ENCODE results near the gene SRSF8.
A peak's percentile ranks its signal among the peaks of the same experiment; 100 is the strongest.
"Not testable (repeated sequence)": the region's sequence is repeated elsewhere in the genome, so short reads cannot be mapped to it uniquely, and the experiment has no call there.

Gene SRSF8, protein sequence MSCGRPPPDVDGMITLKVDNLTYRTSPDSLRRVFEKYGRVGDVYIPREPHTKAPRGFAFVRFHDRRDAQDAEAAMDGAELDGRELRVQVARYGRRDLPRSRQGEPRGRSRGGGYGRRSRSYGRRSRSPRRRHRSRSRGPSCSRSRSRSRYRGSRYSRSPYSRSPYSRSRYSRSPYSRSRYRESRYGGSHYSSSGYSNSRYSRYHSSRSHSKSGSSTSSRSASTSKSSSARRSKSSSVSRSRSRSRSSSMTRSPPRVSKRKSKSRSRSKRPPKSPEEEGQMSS
- 81.6 to 149 (median 91.7) reads per million in 3 experiments for total RNA-seq

DNA sequence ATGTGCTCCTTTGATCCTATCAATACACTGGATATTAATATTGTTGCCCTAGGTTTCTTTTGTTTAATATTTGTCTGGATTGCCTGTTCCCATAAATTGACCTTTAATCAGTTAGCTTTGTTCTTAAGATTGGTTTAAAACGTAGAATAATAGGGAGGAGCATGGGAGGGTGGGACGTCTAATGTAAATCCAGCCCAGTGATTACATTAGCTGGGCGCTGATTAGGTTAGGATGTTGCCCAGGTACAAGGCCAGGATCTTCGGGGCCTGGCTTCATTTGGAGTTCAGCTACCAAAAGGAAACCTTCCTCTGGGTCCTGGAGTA, at the start of gene SRSF8:
Gene SRSF8, plus strand, starts transcription at position 204 of the 323 bp plus-strand sequence. CDS start 308 bp downstream, outside the sequence.
- DNase-seq = no peak

DNA sequence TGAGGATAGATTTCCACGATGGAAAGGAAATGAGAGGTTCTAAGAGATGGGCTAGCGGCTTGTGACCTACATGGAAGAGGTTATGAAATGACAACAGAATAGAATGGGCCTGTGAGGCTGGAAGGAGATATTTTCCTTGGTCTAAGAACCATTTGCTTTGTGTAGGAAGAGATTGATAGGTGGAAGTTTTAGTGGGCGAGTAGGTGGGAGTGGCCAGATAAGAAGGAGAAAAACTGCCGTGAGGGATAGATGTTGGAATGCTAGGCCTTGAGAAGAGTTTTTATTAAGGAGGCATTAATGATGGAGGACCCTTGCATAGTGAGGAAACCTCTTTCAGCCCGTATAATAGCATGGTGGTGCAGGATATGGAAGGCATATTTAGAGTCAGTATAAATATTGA, 45.3 kb upstream of the SRSF8 start:
- DNase-seq = not testable (repeated sequence)

DNA sequence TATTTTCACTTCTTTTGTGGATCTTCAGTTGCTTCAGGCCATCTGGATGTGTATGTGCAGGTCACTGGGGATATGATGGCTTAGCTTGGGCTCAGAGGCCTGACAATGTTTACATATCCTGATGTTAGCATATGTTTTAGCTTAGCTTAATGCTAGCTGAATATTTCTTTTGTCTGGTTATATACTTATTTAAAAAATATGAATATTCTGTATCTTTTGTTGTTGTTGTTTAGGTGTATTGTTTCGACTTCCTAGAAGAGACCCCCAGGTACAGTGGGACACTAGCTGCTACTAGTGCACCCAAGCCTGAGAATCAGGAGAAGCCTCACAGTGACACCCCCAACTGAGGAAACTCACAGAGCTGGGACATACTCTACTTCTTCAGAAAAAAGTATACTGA, 41.8 kb upstream of the SRSF8 start, which contains the start of gene KDM4E:
Gene KDM4E, plus strand, starts transcription at position 301 of the 400 bp plus-strand sequence. CDS start 300 bp downstream, outside the sequence.
- no peak for DNase-seq

DNA sequence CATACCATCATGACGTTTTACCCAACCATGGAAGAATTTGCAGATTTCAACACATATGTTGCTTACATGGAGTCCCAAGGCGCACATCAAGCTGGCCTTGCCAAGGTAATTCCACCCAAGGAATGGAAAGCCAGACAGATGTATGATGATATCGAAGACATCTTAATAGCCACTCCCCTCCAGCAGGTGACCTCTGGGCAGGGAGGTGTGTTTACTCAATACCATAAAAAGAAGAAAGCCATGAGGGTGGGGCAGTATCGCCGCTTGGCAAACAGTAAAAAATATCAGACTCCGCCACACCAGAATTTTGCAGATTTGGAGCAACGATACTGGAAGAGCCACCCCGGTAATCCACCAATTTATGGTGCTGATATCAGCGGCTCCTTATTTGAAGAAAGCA, 41.1 kb upstream of the SRSF8 start:
- DNase-seq = not testable (repeated sequence)

DNA sequence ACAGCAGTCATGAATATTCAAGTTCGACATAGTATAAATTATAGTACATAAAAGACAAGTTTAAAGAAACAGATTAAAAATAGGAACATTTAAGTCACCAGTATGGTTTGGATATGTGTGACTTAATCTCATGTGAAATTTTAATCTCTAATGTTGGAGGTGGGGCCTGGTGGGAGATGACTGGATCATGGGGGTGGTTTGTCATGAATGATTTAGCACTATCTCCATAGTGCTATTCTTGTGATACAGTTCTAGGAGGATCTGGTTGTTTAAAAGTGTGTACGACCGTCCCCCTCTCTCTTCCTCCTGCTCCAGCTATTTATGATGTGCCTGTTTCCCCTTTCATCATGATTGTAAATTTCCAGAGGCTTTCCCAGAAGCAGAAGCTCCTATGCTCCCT, 38.4 kb upstream of the SRSF8 start:
- DNase-seq = no peak

DNA sequence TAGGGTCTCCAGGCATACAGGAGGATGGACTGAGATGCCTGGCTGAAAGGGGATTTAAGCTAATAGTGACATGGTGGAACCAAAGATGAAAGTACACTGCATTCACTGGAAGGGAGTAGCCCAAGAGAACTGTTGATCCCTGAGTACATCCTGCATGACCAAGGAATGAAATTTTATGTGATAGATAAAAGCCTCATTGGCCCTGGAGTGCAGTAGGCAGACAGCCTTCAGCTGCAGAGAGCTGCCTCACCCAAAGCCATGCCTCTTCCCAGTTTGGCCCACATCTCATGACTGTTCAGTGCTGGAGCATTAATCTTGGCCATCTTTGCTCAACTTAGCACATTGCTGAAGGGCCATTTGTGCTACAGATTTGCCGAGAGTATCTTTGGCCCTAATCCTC, 33.7 kb upstream of the SRSF8 start:
- DNase-seq = no peak

DNA sequence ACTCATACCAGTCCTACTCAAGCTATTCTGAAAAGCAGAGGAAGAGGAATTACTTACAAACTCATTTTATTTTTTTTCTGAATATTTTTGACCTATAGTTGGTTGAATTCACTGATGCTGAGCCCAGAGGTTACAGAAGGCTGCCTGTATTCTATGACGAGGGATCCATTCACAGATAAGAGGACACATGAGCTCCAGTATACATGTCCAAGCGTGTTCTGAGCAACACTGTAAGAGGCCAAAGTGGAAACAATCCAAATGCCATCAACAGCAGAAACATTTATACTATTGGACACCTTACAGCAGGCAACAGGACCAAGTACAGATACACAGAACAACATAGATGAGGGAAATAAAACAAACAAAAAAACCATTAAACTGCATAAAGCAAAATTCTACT, 31.4 kb upstream of the SRSF8 start:
- DNase-seq = no peak

DNA sequence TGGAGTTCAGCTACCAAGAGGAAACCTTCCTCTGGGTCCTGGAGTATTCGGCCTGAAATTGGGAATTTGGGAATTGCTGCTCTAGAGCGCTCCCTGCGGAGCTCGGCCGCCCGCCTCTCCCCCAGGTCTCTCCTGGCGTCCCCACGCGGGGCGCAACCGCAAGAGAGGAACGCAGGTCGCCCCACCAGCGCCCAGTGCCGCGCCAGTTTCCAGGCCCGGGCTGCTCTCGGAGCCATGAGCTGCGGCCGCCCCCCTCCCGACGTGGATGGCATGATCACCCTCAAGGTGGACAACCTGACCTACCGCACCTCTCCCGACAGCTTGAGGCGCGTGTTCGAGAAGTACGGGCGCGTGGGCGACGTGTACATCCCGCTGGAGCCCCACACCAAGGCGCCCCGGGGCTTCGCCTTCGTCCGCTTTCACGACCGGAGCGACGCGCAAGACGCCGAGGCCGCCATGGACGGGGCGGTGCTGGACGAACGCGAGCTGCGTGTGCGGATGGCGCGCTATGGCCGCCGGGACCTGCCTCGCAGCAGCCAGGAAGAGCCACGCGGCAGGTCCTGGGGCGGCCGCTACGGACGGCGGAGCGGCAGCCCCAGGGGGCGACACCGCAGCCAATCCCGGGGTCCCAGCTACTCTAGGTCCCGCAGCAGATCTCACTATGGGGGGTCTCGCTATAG, 29.2 kb upstream of the SRSF8 start:
- DNase-seq = not testable (repeated sequence)

DNA sequence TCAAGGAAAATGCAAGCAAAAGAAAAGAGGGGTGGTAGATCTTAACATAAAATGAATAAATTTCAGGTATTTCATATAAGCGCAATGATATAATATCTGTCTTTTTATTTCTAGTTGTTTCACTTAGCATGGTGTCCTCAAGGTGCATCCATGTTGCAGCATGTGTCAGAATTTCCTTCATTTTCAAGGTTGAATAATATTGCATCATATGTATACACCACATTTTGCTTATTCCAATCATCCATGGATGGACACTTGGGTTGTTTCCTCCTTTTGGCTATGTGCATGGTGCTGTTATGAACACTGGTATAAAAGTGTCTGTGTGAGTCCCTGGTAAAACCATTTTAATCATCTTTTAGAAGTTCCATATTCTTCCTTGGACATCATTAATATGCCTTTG, 24.5 kb upstream of the SRSF8 start:
- DNase-seq = no peak

DNA sequence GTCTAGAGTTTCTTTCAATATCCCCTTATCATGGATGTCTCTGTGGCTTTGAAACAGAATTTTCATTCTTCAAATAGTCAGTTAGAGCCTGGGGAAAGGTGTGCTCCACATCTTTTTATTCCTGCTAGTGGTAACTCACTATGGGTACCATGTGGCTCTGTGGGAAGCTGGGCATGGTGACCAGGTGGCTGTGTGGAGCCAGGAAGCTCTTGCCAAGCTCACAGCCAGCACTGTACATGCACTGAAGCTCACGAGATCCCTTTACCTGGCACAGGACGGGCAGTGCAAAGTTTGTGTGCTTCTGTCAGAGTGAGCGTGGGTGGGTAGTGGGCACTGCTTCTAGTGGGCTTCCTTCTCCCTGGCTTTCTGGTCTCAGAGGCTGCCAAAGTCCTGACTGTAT, 23.8 kb upstream of the SRSF8 start:
- DNase-seq = no peak

DNA sequence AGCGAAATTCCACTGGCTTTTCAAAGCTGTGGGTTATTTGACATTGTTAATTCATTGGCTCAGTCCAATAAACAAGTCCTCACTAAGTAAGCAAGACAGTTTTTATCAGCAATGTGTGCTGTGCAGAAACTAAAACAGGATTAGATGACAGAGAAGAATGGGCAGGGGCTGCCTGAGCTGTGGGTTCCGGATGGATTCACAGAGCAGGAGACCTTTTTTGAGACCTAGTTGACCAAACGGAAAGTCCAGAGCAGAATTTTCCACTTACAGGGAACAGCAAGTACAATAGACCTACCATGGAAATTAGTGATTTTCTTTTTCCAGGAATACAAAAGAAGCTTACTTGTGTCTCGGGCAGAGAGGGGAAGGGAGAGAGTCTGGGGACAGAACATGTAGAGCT, 22.7 kb upstream of the SRSF8 start:
- DNase-seq = no peak

DNA sequence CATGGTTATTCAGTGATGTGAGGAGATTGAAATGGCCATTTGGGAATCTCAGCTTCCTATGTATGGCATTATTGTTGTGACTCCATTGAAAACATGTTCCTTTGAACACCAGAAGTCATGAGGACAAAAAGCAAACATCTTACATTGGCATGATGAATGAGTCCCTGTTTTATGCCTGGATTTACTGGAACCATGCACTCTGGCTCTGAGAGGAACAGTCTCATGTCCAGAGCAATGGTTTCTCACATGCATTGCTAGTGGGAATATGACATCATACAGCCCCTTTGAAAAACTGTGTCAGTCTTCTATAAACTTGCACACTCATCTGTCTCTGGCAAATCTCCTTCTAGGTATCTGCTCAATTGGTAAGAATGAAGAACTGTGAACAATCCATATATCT, 20.9 kb upstream of the SRSF8 start:
- DNase-seq = no peak

DNA sequence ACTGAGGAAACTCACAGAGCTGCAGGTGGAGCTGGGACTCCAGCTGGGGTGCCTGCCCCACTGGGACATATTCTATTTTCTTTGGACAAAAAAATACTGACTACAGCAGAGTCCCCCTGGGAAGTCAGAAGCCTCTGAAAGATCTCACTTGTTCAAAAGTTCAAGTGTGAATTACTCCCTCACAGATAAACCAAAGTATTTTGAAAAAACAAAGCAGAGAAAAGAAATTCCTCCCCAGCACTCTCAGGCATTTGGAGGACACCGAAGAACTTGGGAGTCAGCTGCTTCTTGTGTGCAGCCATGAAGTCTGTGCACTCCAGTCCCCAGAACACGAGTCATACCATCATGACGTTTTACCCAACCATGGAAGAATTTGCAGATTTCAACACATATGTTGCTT, 17.6 kb upstream of the SRSF8 start, which contains the start of gene KDM4F:
Gene KDM4F, plus strand, starts transcription at position 301 of the 400 bp plus-strand sequence.
- DNase-seq = not testable (repeated sequence)

DNA sequence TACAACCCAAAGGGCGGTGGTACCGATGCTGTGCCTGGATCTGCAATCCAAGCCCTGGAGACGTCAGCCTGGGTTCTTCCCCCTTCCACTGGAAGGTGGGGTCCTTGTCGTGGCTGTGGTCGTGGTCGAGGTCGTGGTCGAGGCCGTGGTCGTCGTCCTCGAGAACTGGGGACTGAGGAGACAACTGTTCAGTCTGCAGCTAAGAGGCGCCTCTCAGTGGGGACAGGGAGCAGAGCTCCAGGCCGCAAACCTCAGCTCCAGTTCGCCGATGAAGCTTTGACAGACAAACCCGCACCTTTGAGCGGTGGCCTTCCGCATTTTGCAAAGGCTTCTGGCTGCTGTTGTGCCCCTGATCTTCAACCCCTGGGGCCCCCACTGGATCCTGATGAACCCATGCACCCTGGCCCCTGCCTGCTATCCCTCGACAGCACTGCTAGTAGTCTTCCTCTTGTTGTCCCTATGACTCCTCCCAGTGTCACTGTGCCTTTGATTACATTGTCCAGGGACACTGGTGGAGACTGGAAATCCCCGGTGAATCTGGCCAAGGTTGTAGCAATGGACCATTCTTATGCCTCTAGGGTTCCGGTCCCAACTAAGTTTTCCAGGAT, 16.0 kb upstream of the SRSF8 start:
- DNase-seq = no peak

DNA sequence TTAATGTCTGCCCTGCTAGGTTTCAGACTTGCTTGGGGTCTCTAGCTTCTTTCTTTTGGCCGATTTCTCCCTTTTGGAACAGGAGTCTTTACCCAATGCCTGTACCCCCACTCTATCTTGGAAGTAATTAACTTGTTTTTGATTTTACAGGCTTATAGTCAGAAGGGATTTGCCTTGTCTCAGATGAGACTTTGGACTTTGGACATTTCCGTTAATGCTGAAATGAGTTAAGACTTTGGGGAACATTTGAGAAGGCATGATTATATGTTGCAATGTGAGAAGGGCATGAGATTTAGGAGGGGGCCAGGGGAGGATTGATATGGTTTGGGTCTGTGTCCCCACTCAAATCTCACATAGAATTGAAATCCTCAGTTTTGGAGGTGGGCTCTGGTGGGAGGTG, 12.4 kb upstream of the SRSF8 start:
- no peak for DNase-seq

DNA sequence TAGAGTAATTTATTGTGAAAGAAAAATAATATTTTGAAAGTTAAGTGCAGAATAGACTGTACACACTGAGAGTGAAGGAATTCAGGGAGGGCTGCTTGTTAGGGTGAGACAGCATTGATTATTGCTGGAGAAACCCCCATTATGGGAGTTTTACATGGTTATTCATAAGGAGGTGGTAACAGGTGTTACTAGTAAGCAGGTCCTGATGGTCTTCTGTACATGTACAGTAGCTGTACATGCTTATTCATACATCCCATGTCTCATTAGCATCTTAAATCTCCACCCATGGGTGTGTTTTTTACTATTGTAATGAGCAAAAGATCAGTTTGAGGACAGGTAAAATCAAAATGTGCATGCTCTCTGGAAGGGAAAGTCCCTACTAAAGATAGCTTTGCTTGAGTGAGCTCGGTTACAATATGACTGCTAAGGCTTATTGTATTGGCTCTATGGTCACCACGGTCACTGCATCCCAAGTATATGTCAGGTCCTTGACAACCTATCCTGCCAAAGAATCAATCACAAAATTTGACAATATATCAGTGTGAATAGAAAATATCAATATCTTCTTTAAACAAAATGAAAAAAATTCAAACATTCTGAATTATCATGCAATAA, 11.3 kb upstream of the SRSF8 start:
- no peak for DNase-seq

DNA sequence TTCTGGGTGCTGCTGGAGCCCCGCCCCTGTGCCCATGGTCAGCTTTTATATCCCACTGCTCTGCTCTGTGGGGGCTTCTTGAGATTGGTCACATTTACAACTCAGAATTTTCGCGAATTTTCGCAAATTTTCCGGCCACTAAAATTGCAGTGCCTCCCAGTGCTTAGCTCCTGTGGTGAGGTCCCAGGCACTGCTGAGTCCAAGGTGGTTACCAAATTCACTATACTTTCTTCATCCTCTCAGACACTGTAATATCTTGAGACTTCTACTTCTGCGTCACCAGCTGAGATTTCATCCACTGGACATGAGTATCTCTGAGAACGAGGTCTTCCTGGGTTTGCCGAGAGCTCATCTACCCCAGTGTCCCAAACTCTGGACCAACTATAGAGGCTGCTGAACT, 8.8 kb upstream of the SRSF8 start:
- DNase-seq = no peak

DNA sequence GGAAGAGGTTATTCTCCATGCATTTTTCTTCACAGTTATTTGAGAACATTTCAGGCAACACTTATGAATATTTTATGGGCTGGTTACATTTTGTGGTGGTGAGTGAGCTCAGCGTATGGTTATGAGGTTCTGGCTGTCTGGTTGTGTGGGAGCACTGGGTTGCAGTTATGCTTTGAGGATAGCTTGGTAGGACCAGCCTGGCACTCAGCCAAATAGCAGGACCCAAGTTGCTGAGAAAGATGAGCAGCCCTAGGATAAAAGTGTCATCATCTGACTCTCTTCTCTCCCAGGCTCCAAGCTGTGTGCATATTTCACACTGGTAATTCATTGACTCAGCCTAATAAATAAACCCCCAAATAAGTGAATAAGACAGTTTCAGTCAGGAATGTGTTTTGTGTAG, 8.1 kb upstream of the SRSF8 start:
- DNase-seq = no peak

DNA sequence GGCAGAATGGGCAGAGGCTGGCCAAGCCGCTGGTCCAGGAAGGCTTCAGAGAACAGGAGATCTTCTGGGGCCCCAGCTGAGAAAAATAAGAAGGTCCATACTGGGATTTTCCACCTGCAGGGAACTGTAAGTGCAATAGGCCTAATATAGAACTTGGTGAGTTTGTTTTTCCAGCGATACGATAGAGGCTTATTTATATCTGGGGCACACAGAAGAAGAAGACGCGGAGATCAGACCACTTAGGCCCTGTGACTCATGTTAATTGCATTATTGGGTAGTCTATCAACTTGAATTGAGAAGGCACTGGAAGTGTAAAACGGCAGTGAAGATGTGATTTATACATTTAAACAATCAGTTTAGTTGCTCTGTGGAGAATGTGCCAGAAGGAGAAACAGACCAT, 7.7 kb upstream of the SRSF8 start:
- DNase-seq = no peak

DNA sequence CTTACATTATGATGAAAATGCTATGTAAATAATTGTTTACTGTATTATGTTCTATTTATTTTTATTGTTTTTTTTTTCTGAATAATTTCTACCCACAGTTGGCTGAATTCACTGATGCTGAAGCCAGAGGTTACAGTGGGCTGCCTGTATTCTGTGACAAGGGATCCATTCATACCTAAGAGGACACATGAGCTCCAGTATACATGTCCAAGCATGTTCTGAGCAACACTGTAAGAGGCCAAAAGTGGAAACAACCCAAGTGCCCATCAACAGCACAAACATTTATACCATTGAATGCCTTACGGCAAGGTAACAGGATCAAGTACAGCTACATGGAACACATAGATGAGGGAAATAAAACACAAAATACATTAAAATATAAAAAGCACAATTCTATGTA, 1.4 kb upstream of the SRSF8 start:
- DNase-seq = no peak

DNA sequence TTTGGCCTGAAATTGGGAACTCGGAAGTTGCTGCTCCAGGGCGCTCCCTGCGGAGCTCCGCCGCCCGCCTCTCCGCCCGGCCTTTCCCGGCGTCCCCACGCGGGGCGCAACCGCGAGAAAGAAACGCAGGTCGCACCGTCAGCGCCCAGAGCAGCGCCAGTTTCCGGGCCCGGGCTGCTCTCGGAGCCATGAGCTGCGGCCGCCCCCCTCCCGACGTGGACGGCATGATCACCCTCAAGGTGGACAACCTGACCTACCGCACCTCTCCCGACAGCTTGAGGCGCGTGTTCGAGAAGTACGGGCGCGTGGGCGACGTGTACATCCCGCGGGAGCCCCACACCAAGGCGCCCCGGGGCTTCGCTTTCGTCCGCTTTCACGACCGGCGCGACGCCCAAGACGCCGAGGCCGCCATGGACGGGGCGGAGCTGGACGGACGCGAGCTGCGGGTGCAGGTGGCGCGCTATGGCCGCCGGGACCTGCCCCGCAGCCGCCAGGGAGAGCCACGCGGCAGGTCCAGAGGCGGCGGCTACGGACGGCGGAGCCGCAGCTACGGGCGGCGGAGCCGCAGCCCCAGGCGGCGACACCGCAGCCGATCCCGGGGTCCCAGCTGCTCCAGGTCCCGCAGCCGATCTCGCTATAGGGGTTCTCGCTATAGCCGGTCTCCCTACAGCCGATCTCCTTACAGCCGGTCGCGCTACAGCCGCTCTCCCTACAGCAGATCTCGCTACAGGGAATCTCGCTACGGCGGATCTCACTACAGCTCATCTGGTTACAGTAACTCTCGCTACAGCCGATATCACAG, 521 bp downstream of the SRSF8 start:
- DNase-seq = peak; percentile 73

DNA sequence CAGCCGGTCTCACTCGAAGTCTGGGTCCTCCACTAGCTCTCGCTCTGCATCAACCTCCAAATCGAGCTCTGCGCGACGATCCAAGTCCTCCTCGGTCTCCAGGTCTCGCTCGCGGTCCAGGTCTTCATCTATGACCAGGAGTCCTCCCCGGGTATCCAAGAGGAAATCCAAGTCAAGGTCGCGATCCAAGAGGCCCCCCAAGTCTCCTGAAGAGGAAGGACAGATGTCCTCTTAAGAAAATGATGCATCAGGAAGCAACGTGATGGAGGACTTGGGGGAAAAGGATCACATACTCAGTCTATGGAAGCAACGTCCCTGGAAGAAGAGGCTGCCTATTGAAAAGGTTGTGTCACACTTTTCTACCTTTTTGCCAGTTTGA, 1.1 kb downstream of the SRSF8 start:
- peak; percentile 49 for DNase-seq

DNA sequence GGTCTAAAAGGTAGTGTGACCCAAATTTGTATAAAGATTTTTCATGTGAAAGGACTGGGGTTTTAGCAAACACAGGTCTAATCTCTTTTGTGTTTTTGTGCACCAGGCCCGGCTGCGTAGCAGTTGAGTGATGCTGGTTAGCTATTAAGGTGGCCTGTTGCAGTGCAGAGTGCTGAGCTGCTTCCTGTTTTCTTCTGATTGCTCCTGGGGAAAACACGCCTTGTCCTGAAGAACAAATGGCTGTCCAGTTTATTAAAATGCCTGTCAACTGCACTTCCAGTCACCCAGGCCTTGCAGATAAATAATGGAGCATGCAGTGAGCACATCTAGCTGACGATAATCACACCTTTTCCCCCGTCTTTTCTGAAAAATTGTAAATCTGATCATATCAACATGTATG, 1.8 kb downstream of the SRSF8 start:
- peak; percentile 84 for DNase-seq
